Neural crest cell (in vitro differentiated cells): ENCODE data around the gene SSTR5. TPM values are rescaled to one million over a fixed set of nuclear protein-coding genes. Genes with fewer than 3 reads are reported as not detected.

Experiments
- DNase-seq: peaks from one replicate; pipeline ENCODE4 v3.0.0; 2021; ENCODE audit warnings: low read depth, mixed read lengths, low spot score
- H3K27ac Mint-ChIP-seq: one replicate; pipeline ENCODE4 v1.8.0; 2021; ENCODE audit warnings: mild to moderate bottlenecking, mixed read lengths; ENCODE audit not compliant: unreplicated experiment
- H3K27me3 Mint-ChIP-seq: 2 replicates; pipeline ENCODE4 v1.8.0; 2021; ENCODE audit warnings: low read depth, mild to moderate bottlenecking, mixed read lengths
- H3K36me3 Mint-ChIP-seq: 2 replicates; pipeline ENCODE4 v1.8.0; 2021; ENCODE audit warnings: low read depth, mild to moderate bottlenecking, mixed read lengths
- H3K4me1 Mint-ChIP-seq: 2 replicates; pipeline ENCODE4 v1.8.0; 2021; ENCODE audit warnings: mixed read lengths
- H3K4me3 Mint-ChIP-seq: one replicate; pipeline ENCODE4 v1.8.0; 2021; ENCODE audit warnings: mild to moderate bottlenecking, mixed read lengths
- H3K9me3 Mint-ChIP-seq: 2 replicates; pipeline ENCODE4 v1.8.0; 2021; ENCODE audit warnings: mixed read lengths
- total RNA-seq: library from RNA; stranded (reverse); gene quantifications from 2 replicates; pipeline ENCODE4 v1.2.1, GENCODE V29; 2021
- TF ChIP-seq, protein P1 (sequence below): fragments of 200-600 bp; sonication (generic); conservative IDR thresholded peaks from 2 replicates; pipeline ENCODE4 v1.5.0; 2021; ENCODE audit warnings: antibody characterized with exemption, mild to moderate bottlenecking

The SSTR5 gene
- total RNA-seq, 1 donor from 2014 or later = not detected

DNA sequence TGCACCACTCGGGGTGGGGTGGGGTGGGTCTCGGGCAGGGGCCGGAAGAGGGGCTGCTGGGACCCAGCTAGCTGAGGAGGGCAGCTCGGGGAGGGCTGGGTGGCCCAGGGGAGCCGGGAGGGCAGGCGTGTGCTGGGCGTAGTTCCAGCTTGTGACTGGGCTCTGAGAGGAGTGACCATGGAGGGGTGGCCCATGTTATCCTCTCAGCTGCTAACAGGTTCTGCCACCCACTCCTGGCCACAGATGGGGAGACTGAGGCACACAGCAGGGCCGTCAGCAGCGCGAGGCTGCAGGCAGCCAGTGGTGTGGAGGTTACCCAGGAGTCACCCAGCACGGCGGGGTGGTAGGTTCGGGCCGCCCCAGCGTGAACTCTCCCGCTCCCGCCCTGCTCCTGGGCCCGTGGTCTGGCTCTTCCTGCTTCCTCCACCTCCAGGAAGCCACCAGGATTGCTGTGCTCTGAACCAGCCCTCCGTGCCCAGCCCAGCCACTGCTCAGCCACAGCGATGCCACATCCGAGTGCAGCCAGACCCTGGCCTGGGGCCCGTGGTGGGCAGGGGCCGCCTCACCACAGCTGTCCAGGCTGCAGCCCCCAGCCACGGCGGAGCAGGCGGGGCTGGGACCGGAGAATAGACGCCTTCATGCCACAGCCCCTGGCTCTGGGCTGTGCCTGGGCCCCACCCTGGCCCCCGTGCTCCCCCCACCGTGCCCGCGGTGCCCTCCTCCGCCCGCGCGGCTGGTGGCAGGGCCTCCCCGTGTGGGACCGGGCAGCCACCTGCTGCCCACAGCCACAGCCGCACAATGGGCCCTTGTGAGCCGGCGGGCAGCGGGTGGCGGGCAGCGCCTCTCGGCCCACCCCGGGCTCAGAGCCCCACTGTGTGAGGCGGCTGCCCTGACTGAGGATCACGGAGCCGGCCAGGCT lies 26.3 kb upstream of the SSTR5 start:
- Mint-ChIP-seq H3K27me3 (peaks cover 2% of the 10 kb centered on the region), H3K4me3 (no peak overlapping the region), H3K4me1 (peaks cover 3% of the 10 kb centered on the region), H3K27ac (no peak overlapping the region), H3K9me3 (no peaks in the 10 kb centered on the region), H3K36me3 (no peaks in the 10 kb centered on the region)
- no peak for DNase-seq
- TF ChIP-seq, protein P1, sequence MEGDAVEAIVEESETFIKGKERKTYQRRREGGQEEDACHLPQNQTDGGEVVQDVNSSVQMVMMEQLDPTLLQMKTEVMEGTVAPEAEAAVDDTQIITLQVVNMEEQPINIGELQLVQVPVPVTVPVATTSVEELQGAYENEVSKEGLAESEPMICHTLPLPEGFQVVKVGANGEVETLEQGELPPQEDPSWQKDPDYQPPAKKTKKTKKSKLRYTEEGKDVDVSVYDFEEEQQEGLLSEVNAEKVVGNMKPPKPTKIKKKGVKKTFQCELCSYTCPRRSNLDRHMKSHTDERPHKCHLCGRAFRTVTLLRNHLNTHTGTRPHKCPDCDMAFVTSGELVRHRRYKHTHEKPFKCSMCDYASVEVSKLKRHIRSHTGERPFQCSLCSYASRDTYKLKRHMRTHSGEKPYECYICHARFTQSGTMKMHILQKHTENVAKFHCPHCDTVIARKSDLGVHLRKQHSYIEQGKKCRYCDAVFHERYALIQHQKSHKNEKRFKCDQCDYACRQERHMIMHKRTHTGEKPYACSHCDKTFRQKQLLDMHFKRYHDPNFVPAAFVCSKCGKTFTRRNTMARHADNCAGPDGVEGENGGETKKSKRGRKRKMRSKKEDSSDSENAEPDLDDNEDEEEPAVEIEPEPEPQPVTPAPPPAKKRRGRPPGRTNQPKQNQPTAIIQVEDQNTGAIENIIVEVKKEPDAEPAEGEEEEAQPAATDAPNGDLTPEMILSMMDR = no peak

DNA sequence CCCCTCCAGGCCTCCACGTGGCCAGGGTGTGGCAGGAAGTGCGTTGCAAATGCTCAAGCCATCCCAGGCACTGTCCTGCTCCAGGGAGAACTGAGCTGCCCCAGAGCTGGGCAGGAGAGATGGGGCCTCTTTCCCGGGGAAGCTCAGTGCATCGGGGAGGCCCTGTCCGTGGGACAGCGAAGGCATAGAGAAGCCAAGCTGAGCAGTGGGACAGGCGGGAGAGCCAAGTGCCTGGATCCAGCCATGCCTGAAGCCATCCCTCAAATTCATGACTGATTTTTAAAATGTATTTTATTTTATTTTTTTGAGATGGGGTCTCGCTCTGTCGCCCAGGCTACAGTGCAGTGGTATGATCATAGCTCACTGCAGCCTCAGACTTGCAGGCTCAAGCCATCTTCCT lies 25.4 kb upstream of the SSTR5 start:
- H3K4me1 Mint-ChIP-seq = peaks cover 3% of the 10 kb centered on the region
- H3K4me3 Mint-ChIP-seq = no peak overlapping the region
- TF ChIP-seq, protein P1 = no peak
- H3K27ac Mint-ChIP-seq = no peak overlapping the region
- DNase-seq = no peak
- peaks cover 2% of the 10 kb centered on the region for H3K27me3 Mint-ChIP-seq
- no peaks in the 10 kb centered on the region for H3K9me3 Mint-ChIP-seq
- no peaks in the 10 kb centered on the region for H3K36me3 Mint-ChIP-seq

DNA sequence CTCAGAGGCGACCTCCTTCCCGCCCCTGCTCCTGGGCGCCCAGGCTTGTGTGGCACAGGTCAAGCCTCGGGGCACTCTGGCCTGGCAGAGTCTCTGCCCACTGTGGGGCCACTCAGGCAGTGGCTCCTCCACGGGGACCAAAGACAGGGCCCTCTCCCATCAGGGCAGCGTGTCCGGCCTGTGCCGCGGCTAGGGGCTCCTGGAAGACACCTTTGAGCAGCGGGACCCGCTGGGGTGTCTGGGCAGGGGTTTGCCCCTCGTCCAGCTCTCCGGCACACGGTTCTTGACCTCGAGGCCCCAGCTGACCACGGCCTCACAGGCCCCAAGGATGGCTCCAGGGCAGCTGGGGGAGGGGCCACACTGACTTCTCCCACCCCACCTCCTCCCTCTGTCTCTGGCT lies 24.7 kb upstream of the SSTR5 start:
- DNase-seq = no peak
- TF ChIP-seq, protein P1 = no peak
- Mint-ChIP-seq H3K27me3 (no peaks in the 10 kb centered on the region), H3K36me3 (no peaks in the 10 kb centered on the region), H3K4me3 (no peak overlapping the region), H3K4me1 (no peaks in the 10 kb centered on the region), H3K9me3 (no peaks in the 10 kb centered on the region), H3K27ac (no peak overlapping the region)

DNA sequence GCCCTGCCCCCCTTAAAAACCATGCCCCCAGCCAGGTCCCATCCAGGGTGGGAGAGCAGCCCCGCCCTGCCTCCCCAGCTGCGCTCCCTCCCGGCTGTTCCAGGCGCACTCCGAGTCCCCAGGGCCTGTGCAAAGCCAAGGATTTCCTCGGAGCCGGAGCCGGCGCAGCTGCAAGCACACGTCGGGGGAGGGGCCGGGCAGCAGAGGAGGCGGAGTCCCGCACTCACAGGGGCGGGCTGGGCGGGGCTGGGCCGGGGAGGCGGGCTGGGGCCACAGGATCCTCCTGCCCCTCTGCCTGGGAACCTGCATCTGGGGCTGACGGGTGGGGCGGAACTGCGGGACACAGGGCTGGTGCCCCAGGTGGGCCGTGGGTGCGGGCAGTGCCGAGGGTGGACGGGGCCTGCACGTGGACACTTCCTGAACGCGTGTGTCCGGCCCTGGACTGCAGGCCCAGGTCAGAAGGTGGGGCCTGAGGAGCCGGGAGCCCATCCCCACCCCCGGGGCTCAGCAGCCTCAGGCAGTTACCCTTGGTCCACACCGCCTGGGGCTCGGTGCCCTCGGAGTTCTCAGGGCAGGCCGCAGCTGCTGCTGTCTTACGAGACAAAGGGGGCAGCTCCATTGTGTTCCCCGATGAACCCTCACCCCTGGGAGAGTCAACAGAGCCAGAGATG lies 24.0 kb upstream of the SSTR5 start:
- DNase-seq = peak; percentile 68
- TF ChIP-seq, protein P1 = no peak
- no peak overlapping the region for H3K4me3 Mint-ChIP-seq
- no peaks in the 10 kb centered on the region for H3K4me1 Mint-ChIP-seq
- H3K36me3 Mint-ChIP-seq = no peaks in the 10 kb centered on the region
- H3K27me3 Mint-ChIP-seq = no peaks in the 10 kb centered on the region
- H3K9me3 Mint-ChIP-seq = no peaks in the 10 kb centered on the region
- no peak overlapping the region for H3K27ac Mint-ChIP-seq

DNA sequence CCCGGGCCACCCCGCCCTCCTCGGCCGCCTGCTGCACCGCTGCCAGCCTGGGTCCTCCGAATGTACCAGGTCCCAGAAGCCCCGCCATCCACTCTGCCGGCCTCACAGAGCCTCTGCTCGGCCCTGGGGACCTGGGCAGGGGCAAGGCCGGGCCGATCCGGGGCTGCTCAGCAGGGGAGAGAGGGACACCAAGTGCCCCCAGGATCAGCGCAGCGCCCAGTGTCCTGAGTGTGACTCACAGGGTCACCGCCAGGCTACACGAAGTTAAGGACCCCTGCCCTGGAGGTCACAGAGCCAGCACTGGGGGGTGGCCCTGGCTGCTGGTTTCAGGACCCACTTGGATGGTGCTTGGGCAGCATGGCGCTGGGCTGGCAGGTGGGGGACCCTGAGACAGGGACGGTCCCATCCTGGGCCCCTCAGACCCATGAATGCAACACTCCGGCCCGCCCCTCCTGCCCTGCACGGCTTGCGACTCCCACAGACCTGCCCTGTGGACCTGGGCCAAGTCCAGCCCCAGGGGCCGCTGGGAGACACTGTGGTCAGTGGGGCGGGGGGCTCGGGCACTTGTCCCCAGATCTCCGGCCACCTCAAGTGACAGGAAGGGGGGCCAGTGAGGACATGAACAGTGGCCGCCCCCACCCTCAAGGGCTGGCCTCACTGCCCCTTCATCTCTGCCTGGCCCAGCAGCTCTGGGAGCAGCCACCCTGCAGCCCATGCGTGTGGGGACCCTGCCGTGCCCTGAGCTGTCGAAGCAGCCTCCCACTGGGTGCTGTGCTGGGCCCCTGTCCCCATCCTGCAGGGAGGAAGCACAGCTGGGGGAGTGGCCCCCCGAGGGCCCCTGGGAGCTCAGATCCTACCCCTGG lies 23.2 kb upstream of the SSTR5 start:
- Mint-ChIP-seq H3K4me3 (no peak overlapping the region), H3K27ac (no peak overlapping the region), H3K9me3 (no peaks in the 10 kb centered on the region), H3K27me3 (no peaks in the 10 kb centered on the region), H3K36me3 (no peaks in the 10 kb centered on the region), H3K4me1 (no peaks in the 10 kb centered on the region)
- no peak for DNase-seq
- TF ChIP-seq, protein P1 = no peak
